Uterus (tissue), 4 donors: Measurements from ENCODE around the gene SAP25. TPM values are rescaled to one million over a fixed set of nuclear protein-coding genes. Genes with fewer than 3 reads are reported as not detected.

Experiments used
- DNase-seq, 2 donors: peaks; one replicate each; pipeline ENCODE4 v3.0.0-alpha.2; 2019 to 2020
- H3K27ac ChIP-seq, 2 donors: fragments of 200-600 bp; sonication (generic); 1 replicate in 1 of 2; 2 replicates in 1 of 2; pipeline ENCODE4 v1.5.1; 2016 to 2018
- H3K27me3 ChIP-seq, 2 donors: fragments of 200-600 bp; sonication (generic); one replicate each; pipeline ENCODE4 v1.5.1; 2018 to 2019; ENCODE audit warnings: control low read depth in 1 of 2
- H3K36me3 ChIP-seq, 2 donors: fragments of 200-600 bp; sonication (generic); one replicate each; pipeline ENCODE4 v1.5.1; 2019; ENCODE audit warnings: control low read depth in 1 of 2
- H3K4me1 ChIP-seq, 2 donors: fragments of 200-600 bp; sonication (generic); one replicate each; pipeline ENCODE4 v1.5.1; 2018 to 2019; ENCODE audit warnings: control low read depth in 1 of 2
- H3K4me3 ChIP-seq, 2 donors: fragments of 200-600 bp; sonication (generic); 1 replicate in 1 of 2; 2 replicates in 1 of 2; pipeline ENCODE4 v1.5.1; 2018 to 2019; ENCODE audit warnings: mild to moderate bottlenecking in 1 of 2
- H3K9me3 ChIP-seq, 2 donors: fragments of 200-600 bp; sonication (generic); one replicate each; pipeline ENCODE4 v1.5.1; 2019; ENCODE audit warnings: control low read depth in 1 of 2
- POLR2A ChIP-seq, 2 donors: fragments of 450-650 bp; IDR thresholded peaks; one replicate each; pipeline ENCODE4 v1.6.1; 2016; ENCODE audit warnings: antibody characterized with exemption in 2 of 2, mild to moderate bottlenecking in 1 of 2, moderate library complexity in 1 of 2
- intact Hi-C: fragments of 100-400 bp; cut with DNase I; formaldehyde crosslinking; loops from one replicate; pipeline ENCODE4 v1.15.1; 2023; ENCODE audit warnings: low total_unique reads
- total RNA-seq, 4 donors: library from RNA; depleted of rRNA in 3 of 4; stranded (reverse); fragments of >200 nt in 3 of 4; gene quantifications; one replicate each; pipeline versions ENCODE4 v1.1.0 to v1.2.4, GENCODE V29; 2014 to 2023
- TF ChIP-seq, protein P1 (sequence below), 4 experiments: fragments of 200-600 bp in 2 of 4; fragments of 450-650 bp in 2 of 4; sonication (generic) in 2 of 4; IDR thresholded peaks; one replicate each; pipeline ENCODE4 v1.5.1; 2016 to 2019; ENCODE audit warnings: antibody characterized with exemption in 4 of 4, mild to moderate bottlenecking in 2 of 4, moderate library complexity in 1 of 4
- donor health status: DM: yes; HTN: yes; CAD: no.

SAP25 gene
- total RNA-seq, 4 donors from 2014 or later, result 0.69 to 6.0 TPM; not detected in 2

DNA sequence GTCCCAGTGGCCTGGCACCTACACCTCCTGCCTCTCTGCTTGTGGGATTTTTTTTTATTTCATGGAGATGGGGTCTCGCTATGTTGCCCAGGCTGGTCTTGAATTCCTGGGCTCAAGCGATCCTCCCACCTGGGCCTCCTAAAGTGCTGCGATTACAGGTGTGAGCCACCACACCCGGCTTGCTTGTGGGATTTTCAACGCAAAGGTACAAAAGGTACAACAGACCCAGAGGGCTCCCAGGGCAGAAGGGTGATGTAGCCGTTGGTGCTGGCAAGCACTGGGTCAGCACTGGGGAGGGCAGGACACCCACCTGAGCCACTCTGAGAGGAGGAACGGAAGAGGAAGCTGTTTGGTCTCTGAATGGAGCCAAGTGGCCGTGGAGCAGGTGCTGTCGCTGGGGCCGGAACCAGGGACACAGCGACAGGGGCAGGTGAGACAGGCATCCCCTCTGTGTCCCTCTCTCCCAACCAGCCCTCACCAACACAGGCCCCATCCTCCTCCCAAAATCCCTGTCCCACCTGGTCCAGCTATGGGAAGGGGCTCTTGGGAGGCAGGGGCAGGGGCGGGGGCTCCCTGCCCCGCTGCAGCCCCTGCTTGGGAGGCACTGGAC, 2.8 kb upstream of the SAP25 start:
- TF ChIP-seq, protein P1, sequence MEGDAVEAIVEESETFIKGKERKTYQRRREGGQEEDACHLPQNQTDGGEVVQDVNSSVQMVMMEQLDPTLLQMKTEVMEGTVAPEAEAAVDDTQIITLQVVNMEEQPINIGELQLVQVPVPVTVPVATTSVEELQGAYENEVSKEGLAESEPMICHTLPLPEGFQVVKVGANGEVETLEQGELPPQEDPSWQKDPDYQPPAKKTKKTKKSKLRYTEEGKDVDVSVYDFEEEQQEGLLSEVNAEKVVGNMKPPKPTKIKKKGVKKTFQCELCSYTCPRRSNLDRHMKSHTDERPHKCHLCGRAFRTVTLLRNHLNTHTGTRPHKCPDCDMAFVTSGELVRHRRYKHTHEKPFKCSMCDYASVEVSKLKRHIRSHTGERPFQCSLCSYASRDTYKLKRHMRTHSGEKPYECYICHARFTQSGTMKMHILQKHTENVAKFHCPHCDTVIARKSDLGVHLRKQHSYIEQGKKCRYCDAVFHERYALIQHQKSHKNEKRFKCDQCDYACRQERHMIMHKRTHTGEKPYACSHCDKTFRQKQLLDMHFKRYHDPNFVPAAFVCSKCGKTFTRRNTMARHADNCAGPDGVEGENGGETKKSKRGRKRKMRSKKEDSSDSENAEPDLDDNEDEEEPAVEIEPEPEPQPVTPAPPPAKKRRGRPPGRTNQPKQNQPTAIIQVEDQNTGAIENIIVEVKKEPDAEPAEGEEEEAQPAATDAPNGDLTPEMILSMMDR (IDR thresholded peaks at IDR 0.05), result no peak
- TF ChIP-seq POLR2A (IDR thresholded peaks at IDR 0.05), result no peak
- no peak for DNase-seq
- no peaks in the 10 kb centered on the region for H3K27me3 ChIP-seq
- H3K4me3 ChIP-seq, result no peak overlapping the region
- no peaks in the 10 kb centered on the region for H3K9me3 ChIP-seq
- H3K27ac ChIP-seq, result no peak overlapping the region
- no peaks in the 10 kb centered on the region for H3K4me1 ChIP-seq
- no peaks in the 10 kb centered on the region for H3K36me3 ChIP-seq
- intact Hi-C loops, result no loop called here

DNA sequence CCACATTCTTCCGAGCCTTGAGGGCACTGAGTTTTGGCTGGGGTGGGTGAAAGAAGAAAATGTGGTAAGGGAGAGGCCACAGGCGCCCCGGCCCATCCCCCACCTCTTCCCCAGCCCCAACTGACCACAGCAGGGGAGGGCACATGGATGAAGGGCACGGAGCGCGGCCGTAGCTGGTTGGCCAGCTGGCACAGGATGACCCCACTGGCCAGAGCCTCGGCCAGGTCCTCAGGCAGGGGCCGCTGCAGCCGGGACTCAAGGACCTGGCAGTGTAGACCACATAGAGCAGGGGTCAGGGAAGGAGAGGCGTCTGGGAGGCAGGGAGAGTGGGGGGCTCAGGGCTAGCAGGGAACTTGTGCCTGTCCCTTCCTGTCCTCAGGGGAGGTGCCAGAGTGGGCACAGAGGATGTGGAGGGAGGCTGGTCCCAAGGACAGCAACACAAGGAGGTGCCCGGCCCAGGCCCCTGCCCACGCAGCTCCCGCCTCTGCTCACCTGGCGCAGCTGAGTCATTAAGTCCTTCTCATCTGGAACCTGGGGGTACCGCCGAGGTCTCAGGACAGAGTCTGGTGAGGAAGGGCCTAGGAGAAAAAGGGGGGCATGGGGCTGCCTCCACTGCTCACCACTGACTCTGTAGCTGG, 2.2 kb upstream of the SAP25 start:
- Histone ChIP-seq H3K27me3 (no peaks in the 10 kb centered on the region), H3K4me1 (no peaks in the 10 kb centered on the region), H3K4me3 (no peak overlapping the region), H3K9me3 (no peaks in the 10 kb centered on the region), H3K27ac (no peak overlapping the region), H3K36me3 (no peaks in the 10 kb centered on the region)
- no peak for DNase-seq
- intact Hi-C loops, result no loop called here
- no peak for TF ChIP-seq POLR2A (IDR thresholded peaks at IDR 0.05)
- TF ChIP-seq, protein P1 (IDR thresholded peaks at IDR 0.05), result no peak

GRCh38 chr7:100575206-100575631, 1.5 kb upstream of the SAP25 start:
- H3K4me1 ChIP-seq, result peaks cover 0 to 3% of the 10 kb centered on the region in 2 donors
- no peaks in the 10 kb centered on the region for H3K9me3 ChIP-seq
- H3K27ac ChIP-seq, result no peak overlapping the region
- H3K27me3 ChIP-seq, result no peaks in the 10 kb centered on the region
- intact Hi-C loops, result no loop called here
- TF ChIP-seq, protein P1 (IDR thresholded peaks at IDR 0.05), result no peak
- no peak for TF ChIP-seq POLR2A (IDR thresholded peaks at IDR 0.05)
- H3K36me3 ChIP-seq, result no peaks in the 10 kb centered on the region
- no peak overlapping the region for H3K4me3 ChIP-seq
- no peak for DNase-seq

GRCh38 chr7:100574362-100575205, 884 bp upstream of the SAP25 start:
- intact Hi-C loops, result no loop called here
- Histone ChIP-seq H3K4me3 (no peak overlapping the region), H3K27ac (no peak overlapping the region), H3K9me3 (no peaks in the 10 kb centered on the region), H3K36me3 (no peaks in the 10 kb centered on the region), H3K27me3 (no peaks in the 10 kb centered on the region), H3K4me1 (peaks cover 0 to 3% of the 10 kb centered on the region in 2 donors)
- peak in 1 of 2 donors; percentile 23 for DNase-seq
- no peak for TF ChIP-seq POLR2A (IDR thresholded peaks at IDR 0.05)
- TF ChIP-seq, protein P1 (IDR thresholded peaks at IDR 0.05), result no peak
